Right atrium auricular region (tissue), 2 donors: Measurements from ENCODE around the gene ICAM1. TPM values are rescaled to one million over a fixed set of nuclear protein-coding genes. Genes with fewer than 3 reads are reported as not detected.
"Not testable (repeated sequence)": the region's sequence is repeated elsewhere in the genome, so short reads cannot be mapped to it uniquely, and the experiment has no call there.

Experiments
- DNase-seq: peaks from one replicate; pipeline ENCODE4 v3.0.0-alpha.2; 2019; ENCODE audit warnings: low spot score
- H3K27ac ChIP-seq, 2 donors: fragments of 200-600 bp; sonication (generic); 1 replicate in 1 of 2; 2 replicates in 1 of 2; pipeline ENCODE4 v1.5.1; 2016 to 2019
- H3K27me3 ChIP-seq, 2 donors: fragments of 200-600 bp; sonication (generic); one replicate each; pipeline versions ENCODE4 v1.5.1 to v1.6.0; 2017 to 2019
- H3K36me3 ChIP-seq: fragments of 200-600 bp; sonication (generic); one replicate; pipeline ENCODE4 v1.5.1; 2016
- H3K4me1 ChIP-seq, 2 donors: fragments of 200-600 bp; sonication (generic); one replicate each; pipeline versions ENCODE4 v1.5.1 to v1.6.0; 2017 to 2019
- H3K4me3 ChIP-seq, 2 donors: fragments of 200-600 bp; sonication (generic); 1 replicate in 1 of 2; 2 replicates in 1 of 2; pipeline ENCODE4 v1.5.1; 2017 to 2019; ENCODE audit warnings: mild to moderate bottlenecking in 1 of 2, moderate library complexity in 1 of 2
- H3K9me3 ChIP-seq, 2 donors: fragments of 200-600 bp; sonication (generic); one replicate each; pipeline ENCODE4 v1.5.1; 2019
- CTCF ChIP-seq, 2 donors: fragments of 200-600 bp; sonication (generic); IDR thresholded peaks; one replicate each; pipeline ENCODE4 v1.5.1; 2019; ENCODE audit warnings: antibody characterized with exemption in 2 of 2
- total RNA-seq, 2 donors: library from RNA; depleted of rRNA; stranded (reverse); fragments of >200 nt; gene quantifications; one replicate each; pipeline ENCODE4 v1.1.0, GENCODE V29; 2016

The ICAM1 gene
- total RNA-seq, 2 donors from 2014 or later, result 15.2 to 24.4 TPM

- no peaks in the 10 kb centered on the region for H3K9me3 ChIP-seq
- H3K36me3 ChIP-seq, result no peaks in the 10 kb centered on the region
- peak; percentile 80 for DNase-seq
- H3K4me3 ChIP-seq, result peak within 1 kb of the TSS; percentile 65 to 68
- peak within 1 kb of the TSS; percentile 83 to 87 for H3K27ac ChIP-seq
- H3K4me1 ChIP-seq, result peaks cover 0 to 43% of the 10 kb centered on the region in 2 donors
- no peaks in the 10 kb centered on the region for H3K27me3 ChIP-seq
- TF ChIP-seq CTCF (IDR thresholded peaks at IDR 0.05), result no peak
Observed at GRCh38 chr19:10230861-10231611, 39.9 kb upstream of the ICAM1 start, which contains the start of gene S1PR2. Gene S1PR2 (minus strand): TSS chr19:10231331. CDS start chr19:10224905, 6,426 bp downstream.

GRCh38 chr19:10231612-10232228, 39.2 kb upstream of the ICAM1 start:
- no peak for DNase-seq
- Histone ChIP-seq H3K27me3 (no peaks in the 10 kb centered on the region), H3K27ac (peak overlapping the region; percentile 83 to 87), H3K4me3 (peak overlapping the region; percentile 65 to 68), H3K36me3 (no peaks in the 10 kb centered on the region), H3K9me3 (no peaks in the 10 kb centered on the region), H3K4me1 (peaks cover 0 to 36% of the 10 kb centered on the region in 2 donors)
- TF ChIP-seq CTCF (IDR thresholded peaks at IDR 0.05), result no peak

- H3K27ac ChIP-seq, result no peak overlapping the region
- no peaks in the 10 kb centered on the region for H3K9me3 ChIP-seq
- no peaks in the 10 kb centered on the region for H3K36me3 ChIP-seq
- no peak for TF ChIP-seq CTCF (IDR thresholded peaks at IDR 0.05)
- H3K27me3 ChIP-seq, result no peaks in the 10 kb centered on the region
- peaks cover 0 to 17% of the 10 kb centered on the region in 2 donors for H3K4me1 ChIP-seq
- no peak overlapping the region for H3K4me3 ChIP-seq
- no peak for DNase-seq
Observed at GRCh38 chr19:10233946-10234345, 37.0 kb upstream of the ICAM1 start.

GRCh38 chr19:10235003-10235402, 35.9 kb upstream of the ICAM1 start:
- Histone ChIP-seq H3K4me3 (no peak overlapping the region), H3K27me3 (no peaks in the 10 kb centered on the region), H3K9me3 (no peaks in the 10 kb centered on the region), H3K36me3 (no peaks in the 10 kb centered on the region), H3K4me1 (peaks cover 0 to 9% of the 10 kb centered on the region in 2 donors), H3K27ac (no peak overlapping the region)
- no peak for TF ChIP-seq CTCF (IDR thresholded peaks at IDR 0.05)
- DNase-seq, result no peak

- H3K27ac ChIP-seq, result peak overlapping the region; percentile 33 to 81
- not testable (repeated sequence) for H3K27me3 ChIP-seq
Observed at GRCh38 chr19:10235409-10235808, 35.5 kb upstream of the ICAM1 start.

GRCh38 chr19:10237702-10238101, 33.2 kb upstream of the ICAM1 start:
- no peaks in the 10 kb centered on the region for H3K9me3 ChIP-seq
- no peak for TF ChIP-seq CTCF (IDR thresholded peaks at IDR 0.05)
- no peaks in the 10 kb centered on the region for H3K27me3 ChIP-seq
- H3K4me3 ChIP-seq, result no peak overlapping the region
- DNase-seq, result no peak
- peak overlapping the region; percentile 16 to 81 for H3K27ac ChIP-seq
- H3K4me1 ChIP-seq, result no peaks in the 10 kb centered on the region
- H3K36me3 ChIP-seq, result no peaks in the 10 kb centered on the region

More at GRCh38 chr19:10235409-10235808, 35.5 kb upstream of the ICAM1 start:
- not testable (repeated sequence) for DNase-seq, H3K9me3 ChIP-seq, H3K36me3 ChIP-seq, H3K4me1 ChIP-seq, H3K4me3 ChIP-seq
